Nephron (organoid): ENCODE measurements around the gene SCYL3.

Source experiments
- H3K27ac Mint-ChIP-seq, 3 experiments: 2 replicates each; pipeline ENCODE4 v1.8.0; 2020; ENCODE audit warnings: mixed read lengths in 3 of 3, mild to moderate bottlenecking in 2 of 3, moderate library complexity in 1 of 3
- H3K27me3 Mint-ChIP-seq: 2 replicates; pipeline ENCODE4 v1.8.0; 2021; ENCODE audit warnings: low read depth, mild to moderate bottlenecking, moderate library complexity, mixed read lengths
- H3K36me3 Mint-ChIP-seq: 2 replicates; pipeline ENCODE4 v1.8.0; 2020; ENCODE audit warnings: low read depth, mixed read lengths
- H3K4me1 Mint-ChIP-seq: 2 replicates; pipeline ENCODE4 v1.8.0; 2020; ENCODE audit warnings: mixed read lengths
- H3K4me3 Mint-ChIP-seq, 3 experiments: 2 replicates each; pipeline ENCODE4 v1.8.0; 2020; ENCODE audit warnings: mild to moderate bottlenecking in 3 of 3, mixed read lengths in 3 of 3, moderate library complexity in 2 of 3
- H3K9me3 Mint-ChIP-seq: 2 replicates; pipeline ENCODE4 v1.8.0; 2020; ENCODE audit warnings: mixed read lengths
- CTCF ChIP-seq, 3 experiments: fragments of 200-600 bp; sonication (generic); IDR thresholded peaks; one replicate each; pipeline ENCODE4 v1.5.0; 2021; ENCODE audit warnings: antibody characterized with exemption in 3 of 3; ENCODE audit not compliant: unreplicated experiment in 3 of 3

SCYL3 gene

GRCh38 chr1:169860750-169861149 is 32.9 kb downstream of the SCYL3 start:
- H3K27me3 Mint-ChIP-seq, result no peaks in the 10 kb centered on the region
- H3K4me1 Mint-ChIP-seq, result no peaks in the 10 kb centered on the region
- H3K9me3 Mint-ChIP-seq, result no peaks in the 10 kb centered on the region
- TF ChIP-seq CTCF (IDR thresholded peaks at IDR 0.05; ENCODE audit: unreplicated experiment in 3 of 3), result no peak
- H3K36me3 Mint-ChIP-seq, result peaks cover 57% of the 10 kb centered on the region
- H3K4me3 Mint-ChIP-seq, result no peak overlapping the region
- H3K27ac Mint-ChIP-seq, result no peak overlapping the region

DNA sequence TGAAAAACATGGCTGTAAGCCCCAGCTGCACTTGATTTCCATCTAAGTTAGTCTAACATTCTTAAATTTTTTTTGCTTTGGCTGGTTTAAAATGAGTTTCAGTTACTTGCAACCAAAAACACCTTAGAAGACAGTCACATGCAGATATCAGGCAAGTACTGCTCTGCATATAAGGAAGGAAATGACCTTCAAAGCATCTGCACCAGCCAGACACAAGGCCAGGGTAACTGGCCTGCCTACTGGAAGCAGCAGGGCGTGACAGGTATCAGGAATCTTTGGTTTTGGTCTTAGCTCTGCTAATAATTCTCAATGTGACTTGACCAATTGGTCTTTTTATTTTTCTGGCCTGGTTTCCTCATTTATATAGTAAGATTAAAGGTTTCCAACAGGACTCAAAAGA is 33.5 kb downstream of the SCYL3 start:
- Mint-ChIP-seq H3K4me1 (no peaks in the 10 kb centered on the region), H3K9me3 (no peaks in the 10 kb centered on the region), H3K4me3 (no peak overlapping the region), H3K27me3 (no peaks in the 10 kb centered on the region), H3K27ac (no peak overlapping the region), H3K36me3 (peaks cover 57% of the 10 kb centered on the region)
- TF ChIP-seq CTCF (IDR thresholded peaks at IDR 0.05; ENCODE audit: unreplicated experiment in 3 of 3), result no peak

- no peaks in the 10 kb centered on the region for H3K4me1 Mint-ChIP-seq
- no peak overlapping the region for H3K27ac Mint-ChIP-seq
- H3K9me3 Mint-ChIP-seq, result no peaks in the 10 kb centered on the region
- H3K27me3 Mint-ChIP-seq, result no peaks in the 10 kb centered on the region
- no peak for TF ChIP-seq CTCF (IDR thresholded peaks at IDR 0.05; ENCODE audit: unreplicated experiment in 3 of 3)
- no peak overlapping the region for H3K4me3 Mint-ChIP-seq
- H3K36me3 Mint-ChIP-seq, result peaks cover 59% of the 10 kb centered on the region
Measured at GRCh38 chr1:169859001-169859400, 34.7 kb downstream of the SCYL3 start.

DNA sequence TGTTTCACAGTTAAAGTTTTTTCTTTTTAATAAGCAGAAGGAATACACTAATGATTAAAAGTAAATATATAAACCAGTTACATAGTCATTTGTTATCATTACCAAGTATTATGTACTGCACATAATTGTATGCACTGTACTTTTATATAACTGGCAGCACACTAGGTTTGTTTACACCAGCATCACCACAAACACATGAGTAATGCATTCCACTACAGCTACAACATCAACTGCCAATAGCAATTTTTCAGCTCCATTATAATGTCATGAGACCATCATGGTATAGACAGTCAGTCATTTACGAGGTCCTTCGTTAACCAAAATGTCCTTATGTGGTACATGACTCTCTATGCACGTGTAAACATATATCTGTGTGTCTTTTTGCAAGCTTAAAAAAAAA is 35.2 kb downstream of the SCYL3 start:
- no peaks in the 10 kb centered on the region for H3K9me3 Mint-ChIP-seq
- H3K27ac Mint-ChIP-seq, result no peak overlapping the region
- no peak overlapping the region for H3K4me3 Mint-ChIP-seq
- no peaks in the 10 kb centered on the region for H3K4me1 Mint-ChIP-seq
- no peaks in the 10 kb centered on the region for H3K27me3 Mint-ChIP-seq
- TF ChIP-seq CTCF (IDR thresholded peaks at IDR 0.05; ENCODE audit: unreplicated experiment in 3 of 3), result no peak
- H3K36me3 Mint-ChIP-seq, result peaks cover 59% of the 10 kb centered on the region

- no peak overlapping the region for H3K27ac Mint-ChIP-seq
- no peaks in the 10 kb centered on the region for H3K27me3 Mint-ChIP-seq
- no peak overlapping the region for H3K4me3 Mint-ChIP-seq
- H3K9me3 Mint-ChIP-seq, result no peaks in the 10 kb centered on the region
- H3K36me3 Mint-ChIP-seq, result peaks cover 60% of the 10 kb centered on the region
- H3K4me1 Mint-ChIP-seq, result no peaks in the 10 kb centered on the region
- no peak for TF ChIP-seq CTCF (IDR thresholded peaks at IDR 0.05; ENCODE audit: unreplicated experiment in 3 of 3)
Measured at GRCh38 chr1:169853341-169853740, 40.4 kb downstream of the SCYL3 start.

DNA sequence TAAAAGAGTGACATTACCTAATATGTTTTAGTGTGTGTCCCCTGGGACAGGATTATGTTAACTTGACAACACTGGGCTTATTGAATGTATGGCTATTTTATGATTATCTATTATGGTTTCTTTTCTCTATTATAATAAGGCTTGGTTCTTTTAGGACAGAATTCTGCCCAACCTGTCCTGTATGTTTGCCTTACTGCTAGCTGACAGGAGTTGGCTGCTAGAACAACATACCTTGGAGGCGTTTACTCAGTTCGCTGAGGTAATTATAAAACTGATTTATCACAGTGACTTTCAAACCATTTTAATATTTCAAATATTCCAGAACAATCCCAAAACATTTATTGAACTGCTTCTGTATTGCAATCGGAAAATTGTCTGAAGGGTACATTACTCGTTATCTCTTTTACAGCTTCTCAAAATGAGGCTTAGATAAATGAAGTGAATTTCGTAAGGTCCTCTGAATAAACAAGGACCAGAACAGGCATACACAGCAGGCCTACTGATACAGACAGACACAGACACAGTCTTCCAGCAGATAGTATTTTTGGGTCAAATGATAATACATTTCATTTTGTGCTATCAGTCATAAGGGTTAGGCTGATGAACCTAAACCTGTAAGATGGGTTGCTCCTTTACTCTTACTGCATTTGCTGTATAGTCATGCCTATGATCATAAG is 44.2 kb downstream of the SCYL3 start:
- Mint-ChIP-seq H3K4me1 (no peaks in the 10 kb centered on the region), H3K36me3 (peaks cover 66% of the 10 kb centered on the region), H3K27ac (no peak overlapping the region), H3K4me3 (no peak overlapping the region), H3K9me3 (no peaks in the 10 kb centered on the region), H3K27me3 (no peaks in the 10 kb centered on the region)
- TF ChIP-seq CTCF (IDR thresholded peaks at IDR 0.05; ENCODE audit: unreplicated experiment in 3 of 3), result no peak
